ENCODE data around the gene UBXN2A. TPM values are rescaled to one million over a fixed set of nuclear protein-coding genes. Genes with fewer than 3 reads are reported as not detected.

Gene UBXN2A
- total RNA-seq, 1 experiment from 2014 or later: 19.7 TPM

DNA sequence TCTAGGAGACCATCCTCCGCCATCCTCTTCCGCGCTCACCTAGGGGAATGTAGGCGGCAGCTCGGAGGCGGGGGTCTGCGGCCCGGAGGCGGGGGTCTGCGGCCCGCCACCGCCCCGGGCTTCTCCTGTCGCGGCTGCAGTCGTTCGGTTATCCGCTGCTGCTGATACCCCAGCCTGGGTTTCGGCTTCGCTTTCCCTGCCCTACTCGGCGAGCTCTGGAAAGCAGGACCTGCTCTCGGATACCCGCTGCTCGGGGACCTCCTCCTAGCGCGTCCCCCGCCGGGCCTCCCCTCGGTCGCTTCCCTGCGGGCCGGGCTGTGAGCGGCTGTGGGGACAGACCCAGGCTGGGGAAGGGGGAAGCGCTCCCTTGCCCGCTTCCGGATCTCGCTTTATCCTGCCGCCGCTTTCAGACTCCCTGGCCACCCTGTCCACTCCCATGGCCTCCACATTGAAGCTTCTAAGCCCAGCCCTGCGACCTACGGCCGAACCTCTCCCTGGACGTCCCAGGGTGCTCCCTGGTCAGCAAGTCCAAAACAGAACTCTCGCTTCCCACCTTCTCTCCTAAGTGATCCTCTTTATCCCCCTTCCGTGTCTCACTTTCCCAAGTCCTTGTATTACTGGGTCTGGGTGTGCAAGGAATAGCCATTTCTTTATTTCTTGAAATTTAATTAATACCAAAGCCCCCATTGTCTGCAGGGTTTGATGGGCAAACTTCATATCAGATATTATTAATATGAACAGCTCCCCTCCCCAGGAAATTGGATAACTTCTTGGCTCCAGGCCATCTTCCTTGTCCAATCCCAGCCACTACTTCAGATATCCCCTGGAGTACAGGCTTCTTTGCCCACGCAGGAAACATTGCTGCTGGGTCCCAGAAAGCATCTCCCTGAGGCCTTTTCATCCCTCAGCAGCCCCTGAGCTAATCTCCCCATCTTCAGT lies 110.0 kb downstream of the UBXN2A start:
- Histone ChIP-seq H2BK120ac (ENCODE audit: low read depth, low read length, poor library complexity, severe bottlenecking) (no peak overlapping the region), H3K79me2 (ENCODE audit: insufficient read depth, low read length) (peaks cover 2% of the 10 kb centered on the region; the same call in 1 of the 2 replicates), H3T11ph (ENCODE audit: low read length) (no peak overlapping the region), H3K27ac (ENCODE audit: insufficient read length, low read depth, low read length) (no peak overlapping the region), H4K20me1 (ENCODE audit: control insufficient read depth, insufficient read depth, insufficient read length) (peaks cover 5% of the 10 kb centered on the region), H3K9me3 (ENCODE audit: control insufficient read depth, low read depth, low read length) (no peaks in the 10 kb centered on the region), H3K14ac (ENCODE audit: insufficient read depth, low read length) (no peak overlapping the region), H4K91ac (ENCODE audit: insufficient read length, low read depth, low read length) (no peak overlapping the region), H3K23me2 (ENCODE audit: insufficient read length, low read depth, low read length, poor library complexity, severe bottlenecking) (peaks cover 9% of the 10 kb centered on the region), H3K4me1 (ENCODE audit: insufficient read depth, low read length) (0 out of 2 replicates have a peak, but pooled peaks cover 1% of the 10 kb centered on the region), H2BK5ac (ENCODE audit: insufficient read length, low read length) (no peak overlapping the region), H3K23ac (ENCODE audit: insufficient read length, low read depth, low read length) (no peak overlapping the region), H3K79me1 (ENCODE audit: insufficient read depth, low read depth, low read length, poor library complexity, severe bottlenecking) (no peaks in the 10 kb centered on the region), H2BK12ac (ENCODE audit: insufficient read length, low read depth, low read length) (no peak overlapping the region), H2BK20ac (ENCODE audit: low read depth, low read length, poor library complexity, severe bottlenecking) (no peak overlapping the region), H2BK15ac (ENCODE audit: low read depth, low read length) (no peak overlapping the region), H2AFZ (ENCODE audit: low read length) (no peak overlapping the region), H3K56ac (ENCODE audit: insufficient read length, low read depth, low read length) (no peak overlapping the region), H3K9ac (ENCODE audit: extremely low read depth, insufficient read length, low read length) (peak overlapping the region; percentile 26), H3K27me3 (ENCODE audit: insufficient read depth, low read length) (no peaks in the 10 kb centered on the region), H2AK5ac (ENCODE audit: insufficient read length, low read length) (no peak overlapping the region), H4K5ac (ENCODE audit: insufficient read length, low read depth, low read length) (no peak overlapping the region), H3K18ac (ENCODE audit: insufficient read length, low read depth, low read length) (no peak overlapping the region), H3K4ac (ENCODE audit: low read depth, low read length) (no peak overlapping the region), H4K8ac (replicated peaks; ENCODE audit: insufficient read length, low read depth, low read length) (no peak overlapping the region), H3K4me2 (ENCODE audit: insufficient read depth, insufficient read length, low read length) (peak overlapping the region; percentile 68)
- no CpG with 5 or more reads among the region's 47 CpGs for WGBS (ENCODE audit: extremely low coverage, insufficient read length, low lambda C conversion rate)
- H3K4me3 Mint-ChIP-seq: no peak overlapping the region
- peak overlapping the region in 1 of 3 experiments; percentile 18; a peak in 1 of 7 replicates for H3K27ac Mint-ChIP-seq
- TF ChIP-seq, protein P1, sequence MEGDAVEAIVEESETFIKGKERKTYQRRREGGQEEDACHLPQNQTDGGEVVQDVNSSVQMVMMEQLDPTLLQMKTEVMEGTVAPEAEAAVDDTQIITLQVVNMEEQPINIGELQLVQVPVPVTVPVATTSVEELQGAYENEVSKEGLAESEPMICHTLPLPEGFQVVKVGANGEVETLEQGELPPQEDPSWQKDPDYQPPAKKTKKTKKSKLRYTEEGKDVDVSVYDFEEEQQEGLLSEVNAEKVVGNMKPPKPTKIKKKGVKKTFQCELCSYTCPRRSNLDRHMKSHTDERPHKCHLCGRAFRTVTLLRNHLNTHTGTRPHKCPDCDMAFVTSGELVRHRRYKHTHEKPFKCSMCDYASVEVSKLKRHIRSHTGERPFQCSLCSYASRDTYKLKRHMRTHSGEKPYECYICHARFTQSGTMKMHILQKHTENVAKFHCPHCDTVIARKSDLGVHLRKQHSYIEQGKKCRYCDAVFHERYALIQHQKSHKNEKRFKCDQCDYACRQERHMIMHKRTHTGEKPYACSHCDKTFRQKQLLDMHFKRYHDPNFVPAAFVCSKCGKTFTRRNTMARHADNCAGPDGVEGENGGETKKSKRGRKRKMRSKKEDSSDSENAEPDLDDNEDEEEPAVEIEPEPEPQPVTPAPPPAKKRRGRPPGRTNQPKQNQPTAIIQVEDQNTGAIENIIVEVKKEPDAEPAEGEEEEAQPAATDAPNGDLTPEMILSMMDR (conservative IDR thresholded peaks at IDR 0.05): no peak
- peaks cover 9 to 11% (median 10%) of the 10 kb centered on the region in 3 experiments; a peak in 6 of 7 replicates for H3K36me3 Mint-ChIP-seq (ENCODE audit: insufficient read depth in 1 of 3, low read depth in 3 of 3)
- peaks cover 15 to 19% of the 10 kb centered on the region in 2 experiments for H3K4me1 Mint-ChIP-seq
- H3K27me3 Mint-ChIP-seq (ENCODE audit: low read depth): no peaks in the 10 kb centered on the region
- peak; percentile 41 for DNase-seq
- H3K9me3 Mint-ChIP-seq: no peaks in the 10 kb centered on the region
